ENCODE measurements around the gene DCTN4.

DCTN4 gene

DNA sequence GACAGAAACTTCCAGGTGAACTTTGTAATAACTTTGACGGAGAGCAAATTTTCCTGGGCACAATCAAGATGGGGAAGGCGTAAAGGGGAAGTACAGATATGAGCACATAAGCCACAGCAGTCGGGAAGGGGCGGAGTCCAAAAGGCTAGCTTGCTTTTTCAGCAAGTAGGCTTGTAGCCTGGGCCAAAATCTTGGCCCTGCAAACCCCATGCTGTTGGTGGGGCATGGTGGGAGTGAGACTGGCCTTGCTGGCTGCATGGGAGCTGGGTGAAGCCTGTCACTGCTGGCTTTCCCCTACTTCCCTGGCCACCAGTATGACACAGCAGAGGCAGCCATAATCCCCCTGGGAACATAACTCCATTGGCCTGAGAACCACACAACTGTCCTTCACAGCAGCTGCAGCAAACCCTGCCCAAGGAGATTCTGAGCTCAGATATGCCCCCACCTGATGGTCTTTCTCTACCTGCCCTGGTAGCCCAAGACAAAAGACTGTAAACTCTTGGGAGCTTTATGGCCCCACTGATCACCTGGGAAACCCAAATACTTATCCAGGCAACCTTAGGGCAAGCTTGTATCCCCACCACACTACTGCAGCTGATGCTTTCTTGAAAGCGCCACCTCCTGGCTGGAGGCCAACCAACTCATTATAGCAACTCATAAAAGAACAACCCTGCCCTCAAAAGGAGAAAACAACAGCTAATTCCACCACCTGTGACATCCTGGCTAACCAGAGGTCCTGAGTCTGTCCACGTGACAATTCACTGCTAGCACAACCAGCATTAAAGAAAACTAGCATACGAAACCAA, 24.0 kb downstream of the DCTN4 start:
- no peak for DNase-seq

- DNase-seq: no peak
Observed at GRCh38 chr5:150731669-150732242, 27.1 kb downstream of the DCTN4 start.

DNA sequence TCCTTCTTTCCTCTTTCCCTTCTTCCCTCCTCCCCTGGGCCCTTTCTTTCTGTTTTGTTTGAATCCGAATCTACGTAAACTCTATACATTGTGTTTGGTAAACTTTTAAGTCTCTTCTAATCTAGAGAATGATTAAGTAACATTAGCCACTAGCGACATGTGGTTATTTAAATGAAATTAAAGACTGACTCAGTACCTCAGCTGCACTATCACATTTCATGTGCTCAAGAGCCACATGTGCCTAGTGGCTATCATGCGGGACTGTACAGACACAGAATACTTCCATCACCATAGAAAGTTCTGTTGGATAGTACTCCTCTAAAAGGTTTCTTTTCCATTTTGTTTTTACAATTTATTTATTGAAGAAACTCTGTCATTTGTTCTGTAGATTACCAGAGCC, 29.0 kb downstream of the DCTN4 start:
- no peak for DNase-seq

DNA sequence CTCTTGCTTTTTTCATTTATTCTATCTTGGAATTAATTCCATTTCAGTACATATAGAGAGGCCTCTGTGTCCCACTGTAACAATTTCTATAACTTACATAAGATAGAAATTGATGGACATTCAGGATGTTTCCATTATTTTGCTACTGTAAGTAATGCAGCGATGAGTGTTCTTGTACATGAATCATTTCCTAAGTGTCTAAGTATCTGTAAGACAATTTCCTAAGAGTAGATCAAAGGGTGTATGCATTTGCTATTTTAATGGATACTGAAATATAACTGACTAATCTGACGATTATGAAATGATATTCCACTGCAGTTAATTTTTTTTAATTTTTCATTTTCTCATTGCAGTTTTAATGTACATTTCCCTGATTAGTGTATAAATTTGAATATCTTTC, 35.0 kb downstream of the DCTN4 start:
- no peak for DNase-seq

- DNase-seq: no peak
Observed at GRCh38 chr5:150710165-150710564, 48.7 kb downstream of the DCTN4 start.

DNA sequence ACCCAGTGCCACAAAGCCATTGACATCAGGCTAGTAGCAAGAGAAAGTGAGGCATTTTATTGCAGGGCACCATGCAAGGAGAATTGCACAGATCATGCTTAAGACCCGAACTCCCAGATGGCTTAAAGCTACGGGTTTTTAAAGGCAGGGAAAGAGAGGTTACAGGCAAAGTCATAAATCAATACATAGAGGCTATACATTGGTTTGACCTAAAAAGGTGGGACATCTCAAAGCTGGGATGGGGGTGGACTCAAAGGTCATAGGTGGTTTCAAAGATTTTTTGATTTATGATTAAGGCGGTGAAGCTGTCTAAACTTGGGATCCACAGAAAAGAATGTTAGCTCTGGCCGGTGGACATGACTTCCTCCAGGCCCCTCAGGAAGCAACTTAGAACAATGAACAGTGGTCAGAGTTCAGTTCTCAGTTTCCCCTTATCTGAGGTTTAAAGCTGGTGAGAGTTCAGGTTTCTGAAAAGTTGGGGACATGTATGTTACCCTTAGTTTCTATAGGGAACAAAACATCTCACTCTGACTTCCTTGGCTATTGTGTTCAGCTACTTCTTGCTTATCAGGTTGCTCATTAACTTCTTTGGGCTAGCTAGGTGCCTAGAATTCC, 51.9 kb downstream of the DCTN4 start:
- DNase-seq: no peak

DNA sequence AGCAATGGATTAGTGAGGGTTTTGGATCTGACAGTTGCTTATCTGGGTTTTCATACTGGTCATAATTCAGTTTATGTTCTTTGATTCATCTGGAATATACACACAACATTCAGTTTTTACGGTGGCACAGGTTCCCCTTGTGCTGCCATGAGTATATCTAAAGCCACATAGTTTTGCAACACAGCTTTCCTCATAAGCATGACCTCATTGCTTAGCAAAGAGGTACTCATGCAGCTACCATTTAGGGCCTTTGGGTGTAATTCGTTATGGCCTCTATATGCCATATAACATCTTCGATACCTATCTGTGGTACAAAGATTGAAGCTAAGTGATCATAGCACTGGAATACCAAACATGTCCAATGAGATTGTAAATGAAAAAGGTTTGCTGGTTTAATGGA, 55.1 kb downstream of the DCTN4 start:
- no peak for DNase-seq

DNA sequence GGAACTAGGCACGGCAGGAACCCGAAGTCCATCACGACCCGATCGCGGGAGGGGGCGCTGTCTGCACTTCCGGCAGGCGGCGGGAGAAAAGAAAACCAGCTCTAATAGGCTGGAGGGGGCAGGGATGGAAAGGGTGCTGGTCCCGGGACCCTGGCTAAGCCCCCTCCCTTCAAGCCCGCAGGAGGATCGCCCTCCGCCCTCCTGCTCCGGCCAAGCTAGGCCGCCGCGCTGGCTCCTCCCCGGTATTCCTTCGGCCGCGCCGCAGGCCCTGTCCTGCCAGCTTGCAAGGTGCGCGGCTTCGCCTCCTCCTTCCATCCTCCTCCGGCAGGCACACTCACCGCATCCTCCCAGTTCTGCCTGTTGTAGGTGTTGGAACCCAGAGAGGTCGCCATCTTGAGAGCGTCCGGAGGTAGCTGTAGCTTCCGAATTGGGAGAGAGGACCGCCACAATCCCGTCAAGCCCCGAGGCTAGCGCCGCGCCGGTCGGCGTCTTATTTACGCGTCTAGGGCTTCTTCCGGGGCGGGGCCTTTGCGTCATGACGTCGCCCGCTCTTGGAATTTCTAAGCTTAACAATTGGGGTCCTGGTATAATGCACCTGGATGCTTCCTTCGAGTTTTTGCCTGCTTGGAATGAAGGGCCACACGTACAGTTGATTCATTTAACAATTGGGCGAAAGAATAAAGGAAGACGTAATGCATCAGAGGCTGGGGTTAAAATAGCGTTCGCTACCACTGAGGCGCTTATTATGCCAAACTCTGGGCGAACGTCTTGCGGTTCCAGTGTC, 58.0 kb downstream of the DCTN4 start, which contains the start of gene RBM22:
RBM22 (minus strand) TSS at position 469 of the 784 bp plus-strand sequence; CDS start at position 392, 77 bp downstream.
- DNase-seq: peak; percentile 84

GRCh38 chr5:150700246-150700593, 58.6 kb downstream of the DCTN4 start:
- no peak for DNase-seq

- no peak for DNase-seq
Observed at GRCh38 chr5:150694612-150695011, 64.2 kb downstream of the DCTN4 start.

DNA sequence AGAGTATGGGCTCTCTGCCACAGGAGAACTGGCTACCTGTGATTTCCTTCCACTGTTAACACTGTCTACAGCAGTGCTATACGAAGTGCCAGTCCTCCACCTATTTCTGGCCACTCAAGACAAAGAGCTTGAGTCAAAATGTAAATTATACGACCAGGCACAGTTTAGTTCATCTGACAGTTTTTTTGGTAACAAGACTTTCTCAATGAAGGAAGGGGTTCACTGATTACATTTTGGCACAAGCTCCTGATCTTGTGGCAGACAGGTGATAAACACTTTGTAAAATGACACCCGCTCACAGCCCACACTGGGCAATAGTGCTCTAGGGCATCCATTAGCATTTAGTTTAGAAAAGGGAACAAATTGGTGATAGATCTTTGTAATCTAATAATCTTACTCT, 66.5 kb downstream of the DCTN4 start:
- DNase-seq: no peak

DNA sequence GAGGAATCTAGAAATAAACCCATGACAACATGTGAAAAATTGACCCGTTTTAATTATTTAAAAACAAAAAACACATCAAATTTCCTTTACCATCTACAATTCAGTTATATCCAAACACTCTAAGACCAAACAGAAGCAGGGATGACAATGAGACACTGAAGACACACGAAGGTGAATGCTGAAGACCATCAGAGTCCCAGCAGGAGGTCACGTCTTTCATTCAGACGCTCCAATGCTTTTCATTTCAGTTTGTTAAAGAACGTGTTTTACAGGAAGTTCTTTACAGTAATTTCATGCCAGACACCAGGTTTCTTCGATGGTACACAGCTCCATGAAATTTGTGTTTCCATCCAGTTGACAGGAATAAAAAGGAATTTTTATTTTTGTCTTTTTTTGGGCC, 68.1 kb downstream of the DCTN4 start:
- DNase-seq: no peak

- no peak for DNase-seq
Observed at GRCh38 chr5:150689120-150689519, 69.7 kb downstream of the DCTN4 start.

GRCh38 chr5:150676578-150676977, 82.2 kb downstream of the DCTN4 start:
- DNase-seq: no peak

DNA sequence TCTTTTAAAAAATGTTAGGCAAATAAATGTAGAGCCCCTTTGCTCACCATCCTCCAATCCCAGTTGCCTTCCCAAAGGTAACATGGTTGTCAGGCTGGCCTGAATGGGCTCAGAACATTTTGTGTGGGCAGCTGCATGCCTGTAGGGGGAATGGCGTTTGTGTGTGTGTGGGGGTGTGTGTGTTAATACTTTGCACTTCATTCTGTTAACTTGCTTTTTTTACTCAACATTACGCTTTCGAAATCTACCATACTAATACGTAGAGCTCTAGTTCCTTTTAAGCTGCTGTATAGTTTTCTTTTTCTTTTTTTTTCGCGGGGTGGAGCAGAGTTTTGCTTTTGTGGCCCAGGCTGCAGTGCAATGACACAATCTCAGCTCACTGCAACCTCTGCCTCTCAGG, 83.7 kb downstream of the DCTN4 start:
- no peak for DNase-seq

DNA sequence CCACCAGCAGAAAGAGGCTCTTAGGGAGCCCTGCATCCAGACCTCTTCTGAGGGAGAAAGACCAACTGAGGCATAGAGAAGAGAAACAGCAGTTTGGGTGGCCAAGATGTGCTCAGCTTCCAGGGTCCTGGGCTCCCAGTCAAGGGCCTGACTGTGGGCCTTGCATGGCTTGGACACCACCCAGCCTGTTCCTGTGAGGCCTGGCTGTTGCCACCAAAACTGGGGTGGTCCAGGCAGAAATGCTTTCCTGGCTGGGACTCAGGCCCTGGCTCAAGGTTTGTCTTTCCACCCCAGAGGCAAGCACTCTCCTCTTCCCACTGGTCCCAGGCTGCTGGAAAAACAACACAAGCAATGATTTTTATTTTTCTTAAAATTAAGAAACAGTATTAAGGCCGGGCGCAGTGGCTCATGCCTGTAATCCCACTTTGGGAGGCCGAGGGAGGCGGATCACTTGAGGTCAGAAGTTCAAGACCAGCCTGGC, 84.4 kb downstream of the DCTN4 start:
- no peak for DNase-seq

- no peak for DNase-seq
Observed at GRCh38 chr5:150672884-150673275, 85.9 kb downstream of the DCTN4 start.

- DNase-seq: no peak
Observed at GRCh38 chr5:150672237-150672883, 86.5 kb downstream of the DCTN4 start.

DNA sequence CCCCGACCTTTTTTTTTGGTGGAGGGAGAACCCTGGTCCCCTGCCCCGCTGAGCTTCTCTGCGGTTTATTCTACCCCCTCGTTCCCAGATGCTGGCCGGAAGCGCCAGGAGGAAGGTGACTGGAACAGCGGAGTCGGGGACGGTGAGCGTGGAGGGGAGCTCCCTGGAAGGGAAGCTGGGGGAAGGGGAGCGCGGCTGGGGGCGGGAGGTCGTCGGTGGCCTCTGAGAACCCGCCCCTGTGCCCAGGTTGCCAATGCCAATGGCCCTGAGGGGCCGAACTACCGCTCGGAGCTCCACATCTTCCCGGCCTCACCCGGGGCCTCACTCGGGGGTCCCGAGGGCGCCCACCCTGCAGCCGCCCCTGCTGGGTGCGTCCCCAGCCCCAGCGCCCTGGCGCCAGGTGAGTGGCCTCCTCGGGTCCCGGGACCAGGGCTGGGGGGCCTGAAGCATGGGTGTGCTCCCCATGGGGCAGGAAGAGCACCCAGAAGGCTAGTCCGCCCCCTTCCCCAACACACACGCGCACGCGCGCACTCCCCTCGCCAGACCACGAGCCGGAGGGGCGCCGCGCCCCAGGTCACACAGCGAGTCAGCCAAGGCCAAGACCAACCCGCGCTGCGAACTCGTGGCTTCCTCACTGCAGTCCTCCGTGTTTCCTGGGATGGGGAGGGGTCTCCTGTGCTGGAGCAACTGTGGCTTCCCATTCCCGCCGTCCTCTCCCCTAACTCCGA, 87.1 kb downstream of the DCTN4 start:
- no peak for DNase-seq

GRCh38 chr5:150670948-150671310, 87.9 kb downstream of the DCTN4 start:
- no peak for DNase-seq

DNA sequence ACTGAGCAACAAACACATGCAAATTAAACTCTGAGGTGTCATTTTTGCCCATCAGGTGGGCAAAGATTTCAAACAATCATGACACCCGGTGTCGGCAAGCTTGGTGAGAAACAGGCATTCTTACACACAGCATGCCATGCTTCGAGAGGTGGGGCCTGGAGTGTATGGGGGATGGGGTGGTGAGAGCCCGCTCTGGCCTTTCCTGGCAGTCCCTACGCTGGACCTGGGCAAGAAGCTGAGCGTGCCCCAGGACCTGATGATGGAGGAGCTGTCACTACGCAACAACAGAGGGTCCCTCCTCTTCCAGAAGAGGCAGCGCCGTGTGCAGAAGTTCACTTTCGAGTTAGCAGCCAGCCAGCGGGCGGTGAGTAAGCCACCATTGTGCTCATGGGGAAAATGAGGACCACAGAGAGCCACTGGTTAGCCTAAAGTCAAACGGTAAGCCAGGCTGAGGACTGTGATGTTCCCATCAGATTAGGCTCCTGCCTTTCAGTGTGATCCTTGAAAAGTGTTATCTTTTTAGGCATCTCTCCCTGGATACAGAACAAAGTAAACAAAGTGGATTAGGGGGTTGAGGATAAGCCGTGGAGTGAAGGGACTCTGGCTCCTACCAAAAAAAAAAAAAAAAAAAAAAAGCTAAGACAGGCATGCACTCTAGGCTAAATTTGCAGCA, 88.4 kb downstream of the DCTN4 start:
- no peak for DNase-seq

DNA sequence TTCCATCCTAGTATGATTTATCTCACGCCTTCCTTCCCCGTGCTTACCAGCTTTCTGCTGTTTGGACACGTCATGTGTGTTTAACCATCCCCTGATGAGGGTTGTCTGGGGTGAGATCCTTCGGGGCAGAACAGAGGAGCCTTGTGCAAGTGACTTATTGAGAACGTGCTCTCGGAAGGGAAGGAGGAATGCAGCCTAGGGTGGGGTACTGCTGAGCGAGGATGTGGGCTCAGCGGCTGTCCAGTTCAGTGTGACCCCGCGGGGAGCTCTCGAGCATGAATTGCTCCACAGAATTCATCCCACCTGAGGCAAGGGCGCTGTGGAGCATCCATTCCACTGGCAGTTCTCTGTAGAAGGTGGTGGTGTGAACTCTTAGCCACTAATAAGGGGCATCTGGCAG, 93.8 kb downstream of the DCTN4 start:
- no peak for DNase-seq
